Natural killer cell (primary cell): ENCODE data around the gene TFB1M. TPM values are rescaled to one million over a fixed set of nuclear protein-coding genes. Genes with fewer than 3 reads are reported as not detected.

Experiments used
- ATAC-seq, 3 donors: fragments of 150-1000 bp in 2 of 3; fragments of 200-7000 bp in 1 of 3; cut with Tn5 transposase; 1 replicate in 1 of 3; 2 replicates in 2 of 3; pipeline ENCODE4 v1.10.0; 2021; ENCODE audit warnings: mild to moderate bottlenecking in 2 of 3, moderate library complexity in 2 of 3
- DNase-seq, 2 donors: peaks; one replicate each; pipeline versions ENCODE4 v3.0.0 to v3.0.0-alpha.2; 2013 to 2021; ENCODE audit warnings: mixed read lengths in 1 of 2
- H3K27ac ChIP-seq: one replicate; pipeline ENCODE4 v1.5.1; 2013; ENCODE audit warnings: mild to moderate bottlenecking, low read length
- H3K27me3 ChIP-seq: one replicate; pipeline ENCODE4 v1.6.1; 2013; ENCODE audit warnings: low read length; ENCODE audit not compliant: control insufficient read depth, insufficient read depth
- H3K36me3 ChIP-seq: one replicate; pipeline ENCODE4 v1.6.1; 2013; ENCODE audit warnings: low read length; ENCODE audit not compliant: control insufficient read depth, insufficient read depth
- H3K4me1 ChIP-seq: one replicate; pipeline ENCODE4 v1.6.1; 2013; ENCODE audit warnings: low read length; ENCODE audit not compliant: control insufficient read depth, insufficient read depth
- H3K4me3 ChIP-seq: one replicate; pipeline ENCODE4 v1.5.1; 2013; ENCODE audit warnings: low read length
- H3K9me3 ChIP-seq: one replicate; pipeline ENCODE4 v1.6.1; 2013; ENCODE audit warnings: low read length; ENCODE audit not compliant: control insufficient read depth, insufficient read depth
- H3K27ac Mint-ChIP-seq, 2 donors: one replicate each; pipeline ENCODE4 v1.8.0; 2022; ENCODE audit warnings: mild to moderate bottlenecking in 2 of 2, mixed read lengths in 2 of 2, moderate library complexity in 1 of 2
- H3K27me3 Mint-ChIP-seq, 2 donors: one replicate each; pipeline ENCODE4 v1.8.0; 2022; ENCODE audit warnings: low read depth in 2 of 2, mixed read lengths in 2 of 2
- H3K36me3 Mint-ChIP-seq: one replicate; pipeline ENCODE4 v1.8.0; 2022; ENCODE audit warnings: mixed read lengths
- H3K4me1 Mint-ChIP-seq, 2 donors: one replicate each; pipeline ENCODE4 v1.8.0; 2022; ENCODE audit warnings: mixed read lengths in 2 of 2
- H3K4me3 Mint-ChIP-seq: one replicate; pipeline ENCODE4 v1.8.0; 2022; ENCODE audit warnings: mild to moderate bottlenecking, moderate library complexity, mixed read lengths
- H3K9me3 Mint-ChIP-seq, 2 donors: one replicate each; pipeline ENCODE4 v1.8.0; 2022; ENCODE audit warnings: mixed read lengths in 2 of 2
- WGBS: methylation state at CpG from one replicate; pipeline ENCODE4 v1.1.7; 2013; ENCODE audit warnings: missing lambda C conversion rate; ENCODE audit not compliant: insufficient coverage; 5-methylcytosine and 5-hydroxymethylcytosine counted together
- intact Hi-C: fragments of 100-400 bp; cut with micrococcal nuclease; formaldehyde crosslinking; loops from one replicate; pipeline ENCODE4 v1.14.2; 2022
- total RNA-seq, 4 donors: library from RNA; stranded (reverse); fragments of 120-200 nt in 1 of 4; gene quantifications; one replicate each; pipeline versions ENCODE4 v1.2.3 to v1.2.4, GENCODE V29; 2013 to 2022
- TF ChIP-seq, protein P1 (sequence below): fragments of 200-600 bp; IDR thresholded peaks from one replicate; pipeline ENCODE4 v1.8.0; 2022; ENCODE audit warnings: antibody characterized with exemption

The TFB1M gene
- total RNA-seq, 3 donors from 2014 or later (not counting 1 experiment from before 2014, with no cell fraction given) = 14.1 to 20.1 (median 17.1) TPM

DNA sequence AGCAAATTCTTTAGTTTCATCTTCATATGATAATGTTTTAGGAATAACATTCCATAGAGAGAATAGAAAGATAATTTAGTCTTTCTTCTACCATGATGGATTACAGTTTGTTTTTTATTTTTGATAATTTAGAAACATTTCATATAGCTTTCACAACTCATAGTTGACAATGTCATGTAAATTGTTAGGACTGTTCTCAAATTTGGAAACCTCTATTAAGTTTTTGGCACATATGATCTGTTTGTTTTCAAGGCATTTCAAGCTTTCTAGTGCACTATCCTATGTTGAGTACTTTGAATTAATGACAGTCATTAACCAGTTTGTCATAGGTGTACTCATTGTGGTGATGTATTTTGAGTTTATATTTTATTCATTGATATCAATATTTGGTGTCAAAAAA is 10.7 kb upstream of the TFB1M start:
- H3K27ac ChIP-seq = no peak overlapping the region
- H3K36me3 ChIP-seq = no peaks in the 10 kb centered on the region
- no peaks in the 10 kb centered on the region for H3K27me3 ChIP-seq
- no peaks in the 10 kb centered on the region for H3K9me3 ChIP-seq
- H3K27me3 Mint-ChIP-seq = peaks cover 3 to 16% of the 10 kb centered on the region in 2 donors
- H3K4me3 Mint-ChIP-seq = no peak overlapping the region
- H3K9me3 Mint-ChIP-seq = no peaks in the 10 kb centered on the region
- H3K4me1 ChIP-seq = no peaks in the 10 kb centered on the region
- DNase-seq (no peak), ATAC-seq (no peak)
- H3K4me1 Mint-ChIP-seq = peaks cover 5% of the 10 kb centered on the region in 2 donors
- intact Hi-C loops = loop anchor here (5.0 kb wide), 1 partner anchor 1237 kb away; no protein-coding TSS in a partner anchor
- no peaks in the 10 kb centered on the region for H3K36me3 Mint-ChIP-seq
- H3K4me3 ChIP-seq = no peak overlapping the region
- no peak overlapping the region for H3K27ac Mint-ChIP-seq
- TF ChIP-seq, protein P1, sequence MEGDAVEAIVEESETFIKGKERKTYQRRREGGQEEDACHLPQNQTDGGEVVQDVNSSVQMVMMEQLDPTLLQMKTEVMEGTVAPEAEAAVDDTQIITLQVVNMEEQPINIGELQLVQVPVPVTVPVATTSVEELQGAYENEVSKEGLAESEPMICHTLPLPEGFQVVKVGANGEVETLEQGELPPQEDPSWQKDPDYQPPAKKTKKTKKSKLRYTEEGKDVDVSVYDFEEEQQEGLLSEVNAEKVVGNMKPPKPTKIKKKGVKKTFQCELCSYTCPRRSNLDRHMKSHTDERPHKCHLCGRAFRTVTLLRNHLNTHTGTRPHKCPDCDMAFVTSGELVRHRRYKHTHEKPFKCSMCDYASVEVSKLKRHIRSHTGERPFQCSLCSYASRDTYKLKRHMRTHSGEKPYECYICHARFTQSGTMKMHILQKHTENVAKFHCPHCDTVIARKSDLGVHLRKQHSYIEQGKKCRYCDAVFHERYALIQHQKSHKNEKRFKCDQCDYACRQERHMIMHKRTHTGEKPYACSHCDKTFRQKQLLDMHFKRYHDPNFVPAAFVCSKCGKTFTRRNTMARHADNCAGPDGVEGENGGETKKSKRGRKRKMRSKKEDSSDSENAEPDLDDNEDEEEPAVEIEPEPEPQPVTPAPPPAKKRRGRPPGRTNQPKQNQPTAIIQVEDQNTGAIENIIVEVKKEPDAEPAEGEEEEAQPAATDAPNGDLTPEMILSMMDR = no peak

GRCh38 chr6:155324172-155324571 is 9.9 kb upstream of the TFB1M start:
- no peaks in the 10 kb centered on the region for H3K27me3 ChIP-seq
- Mint-ChIP-seq H3K27me3 (peaks cover 3 to 16% of the 10 kb centered on the region in 2 donors), H3K27ac (no peak overlapping the region), H3K4me1 (peaks cover 5% of the 10 kb centered on the region in 2 donors), H3K9me3 (no peaks in the 10 kb centered on the region), H3K4me3 (no peak overlapping the region), H3K36me3 (no peaks in the 10 kb centered on the region)
- DNase-seq (no peak), ATAC-seq (no peak)
- H3K4me1 ChIP-seq = no peaks in the 10 kb centered on the region
- no peaks in the 10 kb centered on the region for H3K36me3 ChIP-seq
- TF ChIP-seq, protein P1 = no peak
- intact Hi-C loops = no loop called here
- 100% methylated on average over 1 of the region's 2 CpGs for WGBS
- H3K27ac ChIP-seq = no peak overlapping the region
- no peaks in the 10 kb centered on the region for H3K9me3 ChIP-seq
- H3K4me3 ChIP-seq = no peak overlapping the region

DNA sequence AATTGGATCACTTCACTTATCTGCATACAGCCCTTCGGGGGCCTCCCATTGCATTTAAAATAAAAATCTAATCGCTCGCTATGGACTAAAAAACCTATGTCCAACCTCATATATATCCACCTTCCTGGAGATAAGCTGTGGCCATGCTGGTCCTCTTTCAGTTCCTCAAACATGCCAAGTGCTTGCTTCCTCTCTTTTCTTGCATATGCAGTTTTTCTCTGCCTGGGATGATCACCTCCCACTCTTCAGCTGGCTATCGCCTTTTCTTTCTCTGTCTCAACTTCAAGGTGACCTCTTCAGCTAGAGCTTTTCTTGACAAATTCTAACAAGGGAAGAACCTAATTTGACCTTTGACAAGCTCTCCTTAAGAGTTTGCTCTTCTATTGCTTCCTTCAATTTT is 5.6 kb upstream of the TFB1M start:
- Histone ChIP-seq H3K36me3 (no peaks in the 10 kb centered on the region), H3K27ac (no peak overlapping the region), H3K27me3 (no peaks in the 10 kb centered on the region), H3K9me3 (no peaks in the 10 kb centered on the region), H3K4me1 (no peaks in the 10 kb centered on the region), H3K4me3 (no peak overlapping the region)
- DNase-seq (no peak), ATAC-seq (no peak)
- H3K27ac Mint-ChIP-seq = no peak overlapping the region
- H3K4me3 Mint-ChIP-seq = no peak overlapping the region
- no peaks in the 10 kb centered on the region for H3K9me3 Mint-ChIP-seq
- H3K36me3 Mint-ChIP-seq = no peaks in the 10 kb centered on the region
- peaks cover 5 to 6% of the 10 kb centered on the region in 2 donors for H3K4me1 Mint-ChIP-seq
- 47% methylated on average over 4 of the region's 4 CpGs for WGBS
- TF ChIP-seq, protein P1 = no peak
- intact Hi-C loops = no loop called here
- H3K27me3 Mint-ChIP-seq = peaks cover 6 to 16% of the 10 kb centered on the region in 2 donors

GRCh38 chr6:155317186-155317585 is 2.9 kb upstream of the TFB1M start:
- intact Hi-C loops = no loop called here
- peak in 1 of 2 donors; percentile 30 for DNase-seq

More at GRCh38 chr6:155317186-155317585, 2.9 kb upstream of the TFB1M start:
- H3K27me3 ChIP-seq = no peaks in the 10 kb centered on the region
- WGBS = no CpG with 5 or more reads among the region's 1 CpG
- no peak overlapping the region for H3K27ac ChIP-seq
- peaks cover 3% of the 10 kb centered on the region for H3K4me1 ChIP-seq
- no peaks in the 10 kb centered on the region for H3K36me3 ChIP-seq
- TF ChIP-seq, protein P1 = peak; percentile 18
- Mint-ChIP-seq H3K27me3 (peaks cover 6 to 16% of the 10 kb centered on the region in 2 donors), H3K4me1 (peaks cover 19% of the 10 kb centered on the region in 2 donors), H3K9me3 (no peaks in the 10 kb centered on the region), H3K36me3 (no peaks in the 10 kb centered on the region), H3K4me3 (no peak overlapping the region), H3K27ac (no peak overlapping the region)
- H3K4me3 ChIP-seq = no peak overlapping the region
- H3K9me3 ChIP-seq = no peaks in the 10 kb centered on the region
- ATAC-seq = no peak
